Hepatocyte (in vitro differentiated cells): Measurements from ENCODE around the gene SNAI3.

ENCODE experiments used
- EZH2 ChIP-seq: fragments of 200-600 bp; sonication (generic); IDR thresholded peaks from 2 replicates; pipeline ENCODE4 v1.6.1; 2016; ENCODE audit warnings: antibody characterized with exemption, mild to moderate bottlenecking, borderline replicate concordance
- EZH2phosphoT487 ChIP-seq: fragments of 200-600 bp; sonication (generic); IDR thresholded peaks from one replicate; pipeline ENCODE4 v1.6.1; 2018; ENCODE audit warnings: antibody characterized with exemption, mild to moderate bottlenecking, low read depth, moderate library complexity; ENCODE audit not compliant: unreplicated experiment, severe bottlenecking
- TF ChIP-seq, protein P1 (sequence below): fragments of 200-600 bp; sonication (generic); IDR thresholded peaks from 2 replicates; pipeline ENCODE4 v1.5.1; 2016; ENCODE audit warnings: antibody characterized with exemption, mild to moderate bottlenecking; ENCODE audit not compliant: poor library complexity

- no peak for TF ChIP-seq EZH2
- TF ChIP-seq, protein P1, sequence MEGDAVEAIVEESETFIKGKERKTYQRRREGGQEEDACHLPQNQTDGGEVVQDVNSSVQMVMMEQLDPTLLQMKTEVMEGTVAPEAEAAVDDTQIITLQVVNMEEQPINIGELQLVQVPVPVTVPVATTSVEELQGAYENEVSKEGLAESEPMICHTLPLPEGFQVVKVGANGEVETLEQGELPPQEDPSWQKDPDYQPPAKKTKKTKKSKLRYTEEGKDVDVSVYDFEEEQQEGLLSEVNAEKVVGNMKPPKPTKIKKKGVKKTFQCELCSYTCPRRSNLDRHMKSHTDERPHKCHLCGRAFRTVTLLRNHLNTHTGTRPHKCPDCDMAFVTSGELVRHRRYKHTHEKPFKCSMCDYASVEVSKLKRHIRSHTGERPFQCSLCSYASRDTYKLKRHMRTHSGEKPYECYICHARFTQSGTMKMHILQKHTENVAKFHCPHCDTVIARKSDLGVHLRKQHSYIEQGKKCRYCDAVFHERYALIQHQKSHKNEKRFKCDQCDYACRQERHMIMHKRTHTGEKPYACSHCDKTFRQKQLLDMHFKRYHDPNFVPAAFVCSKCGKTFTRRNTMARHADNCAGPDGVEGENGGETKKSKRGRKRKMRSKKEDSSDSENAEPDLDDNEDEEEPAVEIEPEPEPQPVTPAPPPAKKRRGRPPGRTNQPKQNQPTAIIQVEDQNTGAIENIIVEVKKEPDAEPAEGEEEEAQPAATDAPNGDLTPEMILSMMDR: no peak
- no peak for TF ChIP-seq EZH2phosphoT487
These were observed 11.0 kb upstream of the SNAI3 start for GRCh38 chr16:88697116-88697830.
